SK-N-SH (cell line): ENCODE data around the gene COL5A1. TPM values are rescaled to one million over a fixed set of nuclear protein-coding genes. Genes with fewer than 3 reads are reported as not detected.

ENCODE experiments used
- CTCF ChIA-PET: fragments of 300-600, 350-600 bp; formaldehyde crosslinking; extraction: SDS; loops from one replicate; lab custom pipeline; 2021; lab: Yijun Ruan, JAX
- POLR2A ChIA-PET: fragments of 350-600 bp; sonication (Branson Sonifier 250); formaldehyde crosslinking; extraction: SDS; loops from one replicate; lab custom pipeline; 2020; ENCODE audit warnings: antibody characterized with exemption, inconsistent platforms; lab: Yijun Ruan, JAX
- DNase-seq: peaks from one replicate; pipeline ENCODE4 v3.0.0; 2012
- H2AFZ ChIP-seq: fragments of 200-600 bp; sonication (generic); 2 replicates; pipeline ENCODE4 v1.8.1; 2016; ENCODE audit warnings: antibody characterized with exemption, mild to moderate bottlenecking, low read depth
- H3F3A ChIP-seq: fragments of 200-600 bp; sonication (generic); replicated peaks from 2 replicates; pipeline ENCODE3; 2016; ENCODE audit warnings: antibody characterized with exemption, mild to moderate bottlenecking; ENCODE audit not compliant: insufficient read depth
- H3K27ac ChIP-seq, 2 experiments: fragments of 200-500 bp in 1 of 2; fragments of 200-600 bp in 1 of 2; sonication (Bioruptor generic) in 1 of 2; sonication (generic), shearing (Covaris generic) in 1 of 2; 2 replicates each; pipeline versions ENCODE4 v1.5.1 to v1.6.1; 2014 to 2016; ENCODE audit warnings: low read depth in 2 of 2, inconsistent platforms in 1 of 2, low read length in 1 of 2, mild to moderate bottlenecking in 1 of 2, mixed read lengths in 1 of 2
- H3K27me3 ChIP-seq: fragments of 200-600 bp; sonication (generic), shearing (Covaris generic); 2 replicates; pipeline ENCODE4 v1.6.1; 2016; ENCODE audit warnings: mixed run types; ENCODE audit not compliant: insufficient read depth
- H3K36me3 ChIP-seq, 2 experiments: fragments of 200-500 bp in 1 of 2; fragments of 200-600 bp in 1 of 2; sonication (Bioruptor generic) in 1 of 2; sonication (generic) in 1 of 2; replicated peaks in 1 of 2; 2 replicates each; pipeline versions ENCODE3 to v1.5.1; 2014 to 2016; ENCODE audit warnings: low read length in 1 of 2, mild to moderate bottlenecking in 1 of 2; ENCODE audit not compliant: insufficient read depth in 2 of 2, control insufficient read depth in 1 of 2
- H3K4me1 ChIP-seq, 2 experiments: fragments of 200-500 bp in 1 of 2; fragments of 200-600 bp in 1 of 2; sonication (Bioruptor generic) in 1 of 2; sonication (generic), shearing (Covaris generic) in 1 of 2; 2 replicates each; pipeline versions ENCODE4 v1.5.1 to v1.6.1; 2014 to 2016; ENCODE audit warnings: low read depth in 1 of 2, low read length in 1 of 2, mixed run types in 1 of 2; ENCODE audit not compliant: insufficient read depth in 2 of 2, control insufficient read depth in 1 of 2
- H3K4me2 ChIP-seq: fragments of 200-600 bp; sonication (generic), shearing (Covaris generic); 2 replicates; pipeline ENCODE4 v1.6.1; 2017; ENCODE audit warnings: mixed run types
- H3K4me3 ChIP-seq, 2 experiments: fragments of 200-500 bp in 1 of 2; fragments of 200-600 bp in 1 of 2; sonication (Bioruptor generic) in 1 of 2; sonication (generic), shearing (Covaris generic) in 1 of 2; 2 replicates each; pipeline versions ENCODE4 v1.5.1 to v1.8.1; 2014 to 2016; ENCODE audit warnings: low read depth in 2 of 2, inconsistent platforms in 1 of 2, low read length in 1 of 2, mild to moderate bottlenecking in 1 of 2, mixed read lengths in 1 of 2, moderate library complexity in 1 of 2
- H3K79me2 ChIP-seq: fragments of 200-600 bp; sonication (generic); 2 replicates; pipeline ENCODE4 v1.8.1; 2017; ENCODE audit warnings: mild to moderate bottlenecking; ENCODE audit not compliant: insufficient read depth
- H3K9ac ChIP-seq: fragments of 200-600 bp; sonication (generic); 2 replicates; pipeline ENCODE4 v1.6.1; 2017; ENCODE audit warnings: mixed run types
- H3K9me2 ChIP-seq: fragments of 200-600 bp; sonication (generic); 2 replicates; pipeline ENCODE4 v1.6.1; 2017; ENCODE audit warnings: mixed run types
- H3K9me3 ChIP-seq: fragments of 200-600 bp; sonication (generic); 2 replicates; pipeline ENCODE4 v1.6.1; 2017; ENCODE audit warnings: mixed run types, mild to moderate bottlenecking, moderate library complexity
- H4K20me1 ChIP-seq: fragments of 200-600 bp; sonication (generic); 2 replicates; pipeline ENCODE4 v1.6.1; 2017; ENCODE audit warnings: mild to moderate bottlenecking, mixed run types; ENCODE audit not compliant: insufficient read depth
- CTCF ChIP-seq: fragments of 200-600 bp; sonication (generic); IDR thresholded peaks from 2 replicates; pipeline ENCODE4 v1.6.1; 2017; ENCODE audit warnings: antibody characterized with exemption, mild to moderate bottlenecking, moderate library complexity
- ELF1 ChIP-seq: IDR thresholded peaks from 2 replicates; pipeline ENCODE4 v1.4.0; 2012
- EP300 ChIP-seq, 2 experiments: IDR thresholded peaks; 2 replicates each; pipeline versions ENCODE4 v1.4.0 to v1.6.1; 2012; ENCODE audit warnings: borderline replicate concordance in 1 of 2, low read depth in 1 of 2, low read length in 1 of 2
- EZH2phosphoT487 ChIP-seq: fragments of 200-600 bp; sonication (generic); IDR thresholded peaks from 2 replicates; pipeline ENCODE4 v1.6.1; 2017; ENCODE audit warnings: low read depth, mixed run types, mild to moderate bottlenecking, antibody characterized with exemption, moderate library complexity, borderline replicate concordance
- FOXM1 ChIP-seq: IDR thresholded peaks from 2 replicates; pipeline ENCODE4 v1.4.0; 2012; ENCODE audit warnings: low read depth, mild to moderate bottlenecking
- GABPA ChIP-seq: IDR thresholded peaks from 2 replicates; pipeline ENCODE4 v1.4.0; 2012; ENCODE audit warnings: low read depth, mild to moderate bottlenecking
- GATA2 ChIP-seq: sonication (generic); formaldehyde crosslinking; IDR thresholded peaks from 2 replicates; pipeline ENCODE4 v1.5.0; 2020; ENCODE audit warnings: mild to moderate bottlenecking, missing genetic modification reagents
- JUND ChIP-seq: IDR thresholded peaks from 2 replicates; pipeline ENCODE4 v1.4.0; 2012
- MAX ChIP-seq: IDR thresholded peaks from 2 replicates; pipeline ENCODE4 v1.4.0; 2012; ENCODE audit warnings: low read depth
- MEF2A ChIP-seq: IDR thresholded peaks from 2 replicates; pipeline ENCODE4 v1.4.0; 2012; ENCODE audit warnings: low read depth, borderline replicate concordance
- RAD21 ChIP-seq: IDR thresholded peaks from 2 replicates; pipeline ENCODE4 v1.6.1; 2012; ENCODE audit warnings: mild to moderate bottlenecking, low read length
- RXRA ChIP-seq: IDR thresholded peaks from 2 replicates; pipeline ENCODE4 v1.4.0; 2012; ENCODE audit warnings: low read depth, mild to moderate bottlenecking, borderline replicate concordance
- SIN3A ChIP-seq: IDR thresholded peaks from 2 replicates; pipeline ENCODE4 v1.6.1; 2012; ENCODE audit warnings: low read depth, mild to moderate bottlenecking, low read length, moderate library complexity, borderline replicate concordance
- SMC3 ChIP-seq: IDR thresholded peaks from 2 replicates; pipeline ENCODE4 v1.6.1; 2012; ENCODE audit warnings: low read depth, low read length, improper control_type of control experiment
- TAF1 ChIP-seq: IDR thresholded peaks from 2 replicates; pipeline ENCODE4 v1.6.1; 2012; ENCODE audit warnings: low read depth, mild to moderate bottlenecking, low read length, moderate library complexity, borderline replicate concordance
- TCF12 ChIP-seq: IDR thresholded peaks from 2 replicates; pipeline ENCODE4 v1.4.0; 2012
- USF1 ChIP-seq: IDR thresholded peaks from 2 replicates; pipeline ENCODE4 v1.4.0; 2012; ENCODE audit warnings: low read depth, borderline replicate concordance
- USF2 ChIP-seq: fragments of 150-350 bp; IDR thresholded peaks from 2 replicates; pipeline ENCODE4 v1.6.1; 2017; ENCODE audit warnings: antibody characterized with exemption, low read length, low read depth, borderline replicate concordance
- YY1 ChIP-seq: IDR thresholded peaks from 2 replicates; pipeline ENCODE4 v1.4.0; 2012; ENCODE audit warnings: low read depth, mild to moderate bottlenecking
- WGBS: methylation state at CpG from one replicate; pipeline ENCODE4 v1.1.6; 2017; ENCODE audit warnings: low lambda C conversion rate; 5-methylcytosine and 5-hydroxymethylcytosine counted together
- polyA plus RNA-seq, 3 experiments: library from polyadenylated mRNA; depleted of rRNA; stranded (reverse); fragments of >200 nt; gene quantifications; 2 replicates each; pipeline ENCODE4 v1.2.3, GENCODE V29; 2012

The COL5A1 gene
- polyA plus RNA-seq, 1 of the 3 experiments (the other 2 are of a cell fraction): 73.8 TPM

- H3K36me3 ChIP-seq: peaks cover 0 to 11% of the 10 kb centered on the region in 2 experiments
- no peak overlapping the region for H3K9ac ChIP-seq
- H3K4me2 ChIP-seq: no peak overlapping the region; the same call in 1 of the 2 replicates
- TF ChIP-seq GABPA: no peak
- no peak for TF ChIP-seq FOXM1
- TF ChIP-seq MEF2A: no peak
- TF ChIP-seq TCF12: no peak
- no peak for TF ChIP-seq SMC3
- no peak for TF ChIP-seq CTCF
- no peak for TF ChIP-seq EZH2phosphoT487
- no peak for TF ChIP-seq SIN3A
- no peak for TF ChIP-seq USF2
- no peak for TF ChIP-seq EP300 (IDR thresholded peaks at IDR 0.05; ENCODE audit: borderline replicate concordance in 1 of 2, low read depth in 1 of 2, low read length in 1 of 2)
- TF ChIP-seq USF1: no peak
- TF ChIP-seq YY1: no peak
- TF ChIP-seq GATA2: no peak
- TF ChIP-seq RAD21: no peak
- no peak for TF ChIP-seq TAF1
- TF ChIP-seq JUND: no peak
- no peak for TF ChIP-seq MAX
- TF ChIP-seq ELF1: no peak
- TF ChIP-seq RXRA: no peak
- H3K9me3 ChIP-seq: no peaks in the 10 kb centered on the region
- H3F3A ChIP-seq: peaks cover 25% of the 10 kb centered on the region
- no peak overlapping the region for H3K27ac ChIP-seq
- no peaks in the 10 kb centered on the region for H3K27me3 ChIP-seq
- H3K9me2 ChIP-seq: no peaks in the 10 kb centered on the region
- POLR2A ChIA-PET: no interaction called here
- H2AFZ ChIP-seq: no peak overlapping the region
- H4K20me1 ChIP-seq: peaks cover 98% of the 10 kb centered on the region
- H3K4me3 ChIP-seq: no peak overlapping the region
- DNase-seq: no peak
- peaks cover 90% of the 10 kb centered on the region for H3K79me2 ChIP-seq
- no peaks in the 10 kb centered on the region for H3K4me1 ChIP-seq
- CTCF ChIA-PET: interaction anchor here (1.5 to 1.6 kb wide), 2 partner anchors 17 to 97 kb away, joined by 4 to 5 read pairs; no protein-coding TSS in a partner anchor
- WGBS: 74% methylated on average over 10 of the region's 22 CpGs
These were observed 39.6 kb downstream of the COL5A1 start for GRCh38 chr9:134681061-134681661.
